Measurements from ENCODE around the gene CACNA1C.

DNA sequence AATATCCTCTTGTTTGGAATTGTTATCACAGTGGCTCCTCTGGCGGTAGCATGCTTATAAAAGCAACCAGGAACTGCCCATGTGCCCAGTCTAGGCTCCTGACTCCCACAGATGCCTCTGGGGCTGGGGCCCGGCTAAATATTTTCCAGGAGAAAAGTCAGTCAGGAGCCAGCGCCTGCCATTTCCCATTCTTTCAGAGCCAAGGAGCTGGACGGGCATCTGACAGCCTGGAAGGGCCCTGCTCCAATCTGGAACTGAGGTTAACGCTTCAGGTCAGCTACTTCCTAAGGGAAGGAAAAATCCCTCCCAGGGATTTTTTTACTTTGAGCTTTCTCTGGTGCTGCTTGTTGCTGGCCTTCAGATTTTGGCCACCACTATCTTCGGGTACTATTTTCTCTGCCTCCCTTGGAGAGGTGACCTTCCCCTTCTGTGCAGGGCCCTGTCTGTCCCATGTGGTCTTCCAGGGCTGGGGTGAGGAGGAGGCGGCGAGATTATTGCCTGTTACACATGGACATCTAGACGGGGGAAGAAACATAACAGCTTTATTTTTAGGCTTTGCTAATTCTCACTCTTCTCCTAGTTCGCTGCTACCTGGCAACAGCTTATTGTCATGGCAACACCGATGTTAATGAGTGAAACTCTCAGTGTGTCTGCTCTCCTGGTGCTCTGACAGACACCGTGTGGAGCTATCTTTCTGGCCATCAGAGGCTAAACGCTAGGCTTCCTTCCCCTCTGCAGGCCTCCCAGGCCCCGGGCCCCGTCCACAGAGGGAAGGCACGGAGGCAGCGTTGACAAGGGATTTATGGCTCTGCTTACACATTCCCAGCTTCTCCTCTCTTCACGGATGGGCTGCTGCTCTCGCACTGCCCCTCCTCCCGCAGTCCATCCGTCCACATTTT lies 160.4 kb downstream of the CACNA1C start:
- TF ChIP-seq, protein P1, sequence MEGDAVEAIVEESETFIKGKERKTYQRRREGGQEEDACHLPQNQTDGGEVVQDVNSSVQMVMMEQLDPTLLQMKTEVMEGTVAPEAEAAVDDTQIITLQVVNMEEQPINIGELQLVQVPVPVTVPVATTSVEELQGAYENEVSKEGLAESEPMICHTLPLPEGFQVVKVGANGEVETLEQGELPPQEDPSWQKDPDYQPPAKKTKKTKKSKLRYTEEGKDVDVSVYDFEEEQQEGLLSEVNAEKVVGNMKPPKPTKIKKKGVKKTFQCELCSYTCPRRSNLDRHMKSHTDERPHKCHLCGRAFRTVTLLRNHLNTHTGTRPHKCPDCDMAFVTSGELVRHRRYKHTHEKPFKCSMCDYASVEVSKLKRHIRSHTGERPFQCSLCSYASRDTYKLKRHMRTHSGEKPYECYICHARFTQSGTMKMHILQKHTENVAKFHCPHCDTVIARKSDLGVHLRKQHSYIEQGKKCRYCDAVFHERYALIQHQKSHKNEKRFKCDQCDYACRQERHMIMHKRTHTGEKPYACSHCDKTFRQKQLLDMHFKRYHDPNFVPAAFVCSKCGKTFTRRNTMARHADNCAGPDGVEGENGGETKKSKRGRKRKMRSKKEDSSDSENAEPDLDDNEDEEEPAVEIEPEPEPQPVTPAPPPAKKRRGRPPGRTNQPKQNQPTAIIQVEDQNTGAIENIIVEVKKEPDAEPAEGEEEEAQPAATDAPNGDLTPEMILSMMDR (IDR thresholded peaks at IDR 0.05): no peak
- no peak for TF ChIP-seq POLR2A (IDR thresholded peaks at IDR 0.05)
